ENCODE results near the gene AHI1.

AHI1 gene

DNA sequence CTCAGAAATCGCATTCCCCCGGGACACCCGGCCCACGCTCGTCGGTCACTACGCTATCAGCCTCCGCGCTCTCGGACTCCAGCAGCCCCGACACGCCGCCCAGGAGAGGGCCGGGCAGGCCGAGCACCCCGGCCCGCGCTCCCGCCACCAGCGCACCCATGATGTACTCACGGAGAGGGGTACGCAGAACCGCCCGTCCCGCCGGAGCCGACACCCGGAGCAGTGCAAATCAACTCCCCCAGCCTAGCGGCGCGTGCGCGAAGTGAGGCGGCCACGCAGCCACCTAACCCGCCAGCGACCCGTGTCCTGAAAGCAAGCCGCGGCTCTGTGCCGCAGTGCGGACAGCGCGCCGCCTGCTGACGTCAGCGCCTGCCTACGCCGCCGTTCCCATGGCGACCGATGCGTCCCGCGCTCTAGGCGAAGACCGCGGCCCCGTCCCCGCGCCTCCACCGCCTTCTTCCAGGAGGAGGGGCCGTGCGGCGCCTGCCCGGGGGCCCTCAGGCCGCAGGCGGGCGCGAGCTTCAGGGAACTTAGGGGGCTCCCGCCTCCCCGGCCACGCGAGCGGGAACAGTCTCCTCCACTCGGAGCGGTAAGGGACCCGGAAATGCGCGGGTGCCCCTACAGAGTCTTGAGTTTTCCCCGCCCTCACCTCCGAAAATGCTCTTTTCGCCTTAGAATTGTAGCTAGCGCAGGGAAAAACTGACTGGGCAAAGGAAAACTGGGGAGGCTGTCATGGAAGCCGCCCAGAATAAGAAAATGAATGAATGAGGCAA, at the start of gene AHI1:
Gene AHI1 (minus strand): TSS at position 329 of the 773 bp plus-strand sequence. CDS start 5,503 bp downstream, outside the sequence.
- peak; percentile 75 for DNase-seq

DNA sequence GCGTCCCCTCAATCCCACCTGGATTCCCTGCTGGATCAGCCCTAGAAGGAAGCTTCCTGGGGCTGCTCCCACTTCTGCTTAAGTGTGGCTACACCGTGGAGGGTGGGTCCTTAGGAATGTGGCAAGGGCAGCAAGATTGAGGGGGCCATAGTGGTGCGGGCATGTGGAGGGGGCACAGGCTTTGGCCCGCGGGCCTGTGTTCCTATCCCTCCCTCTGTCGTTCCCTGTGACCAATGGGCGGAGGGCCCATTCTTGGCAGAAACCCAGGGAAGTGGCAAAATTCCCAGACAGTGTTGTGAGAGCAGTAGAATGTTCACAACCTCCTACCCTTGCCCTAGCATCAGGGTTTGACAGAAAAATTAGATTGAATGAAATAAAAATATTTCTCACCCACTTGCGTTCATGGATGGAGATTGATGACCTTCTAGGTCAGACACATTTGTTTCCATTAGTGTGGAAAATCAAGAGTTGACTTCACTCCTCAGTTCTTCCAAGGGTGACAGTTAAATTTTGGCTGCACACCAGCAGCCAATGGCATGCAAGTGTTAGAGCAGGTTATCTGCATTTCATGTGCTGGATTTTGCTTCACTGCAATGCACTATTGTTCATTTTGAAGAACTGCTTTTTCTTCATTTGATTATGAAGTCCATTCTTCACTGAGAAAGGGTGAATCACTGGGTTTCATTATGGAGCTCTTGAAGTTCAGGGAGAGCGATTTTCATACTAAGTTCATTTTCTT, 49.3 kb upstream of the AHI1 start:
- no peak for DNase-seq

DNA sequence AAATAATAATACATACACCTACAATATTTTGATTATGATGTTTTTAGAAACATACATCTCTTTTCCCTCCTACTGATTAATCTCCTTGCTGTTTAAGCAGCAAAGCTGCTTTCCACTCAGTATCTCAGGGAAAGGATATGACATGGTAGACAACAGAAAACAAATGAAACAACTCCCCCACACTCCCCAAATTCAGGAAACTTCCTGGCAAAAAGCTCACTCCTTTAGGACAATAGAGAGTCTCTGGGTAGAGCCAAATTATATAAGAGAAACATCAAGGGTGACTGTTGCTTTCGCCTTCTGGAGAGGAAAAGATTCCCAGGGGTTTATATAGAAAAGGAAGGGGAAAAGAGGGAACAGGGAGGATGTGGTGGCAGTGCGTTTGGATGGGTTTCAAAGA, 48.7 kb upstream of the AHI1 start:
- no peak for DNase-seq

DNA sequence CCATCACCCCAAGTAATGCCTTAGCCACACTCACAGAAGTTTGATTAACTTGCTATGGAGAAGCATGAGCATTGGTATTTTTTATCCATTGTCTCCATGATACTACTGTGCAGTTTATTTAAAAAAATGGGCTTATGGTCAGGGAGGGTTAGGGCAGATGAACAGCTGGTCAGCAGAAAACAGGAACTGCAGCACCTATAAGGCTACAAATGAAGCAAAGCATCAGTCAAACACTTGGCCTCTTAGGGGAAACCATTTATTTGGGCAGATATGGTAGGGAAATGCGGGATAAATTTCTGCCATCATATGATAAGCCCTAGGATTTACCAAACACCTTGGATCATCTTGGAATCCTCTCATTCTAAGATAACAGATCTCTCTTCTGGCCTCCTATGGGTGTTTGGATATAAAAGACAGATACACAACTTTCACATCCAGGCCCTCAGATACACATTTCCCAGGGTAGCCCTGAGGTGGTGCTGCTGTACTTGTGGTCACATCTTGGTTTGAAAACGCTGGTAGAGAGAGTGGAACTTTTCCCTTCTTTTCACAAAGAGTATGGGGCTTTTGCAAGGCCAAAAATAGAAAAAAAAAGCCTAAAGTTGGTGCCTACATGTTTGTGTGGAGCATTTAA, 42.8 kb upstream of the AHI1 start:
- DNase-seq, result no peak

DNA sequence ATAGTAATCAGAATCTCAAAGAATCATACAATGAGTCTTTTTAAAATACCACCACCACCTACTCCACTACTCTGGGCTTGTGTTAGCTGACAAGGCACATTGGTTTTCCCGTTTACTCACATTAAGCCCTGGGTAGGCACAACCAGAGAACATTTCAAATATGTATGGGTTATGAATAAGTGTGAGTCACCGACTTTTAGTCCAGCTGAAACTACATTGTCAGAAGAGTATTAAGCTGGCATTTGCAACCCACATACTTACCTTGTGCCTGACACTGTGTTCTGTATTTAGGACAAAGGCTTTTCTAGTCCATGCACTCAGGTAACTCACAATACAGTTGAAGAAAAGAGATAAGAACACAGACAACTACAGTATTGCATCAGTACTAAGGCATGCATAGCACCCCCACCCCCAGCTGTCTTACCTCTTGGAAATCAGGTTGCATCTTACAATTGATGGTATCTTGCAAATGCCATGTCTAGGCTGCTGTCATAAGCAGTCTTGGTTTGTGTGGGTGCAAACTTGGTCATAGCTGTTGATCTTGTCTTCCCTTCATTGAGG, 40.3 kb upstream of the AHI1 start:
- DNase-seq, result no peak

DNA sequence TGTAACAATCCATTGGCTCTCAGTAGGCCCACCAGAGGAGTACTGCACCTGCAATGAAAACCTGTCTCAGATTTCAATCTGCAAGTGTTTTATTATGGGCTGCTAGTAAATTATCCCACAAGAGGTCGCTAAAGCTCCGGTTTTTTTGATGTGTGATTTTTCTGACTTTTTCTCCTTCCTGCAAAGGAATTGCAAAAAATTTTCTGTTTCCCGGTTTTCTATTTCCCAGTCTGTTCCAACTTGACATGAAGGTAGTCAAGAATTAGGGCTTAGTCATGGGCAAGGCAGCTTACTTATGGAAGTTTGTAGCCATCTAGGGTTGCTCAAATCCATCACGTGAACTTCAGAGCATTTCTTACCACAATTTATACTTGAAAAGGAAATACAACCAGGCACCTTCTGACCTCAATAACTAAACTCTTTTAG, 38.5 kb upstream of the AHI1 start:
- DNase-seq, result peak; percentile 68

DNA sequence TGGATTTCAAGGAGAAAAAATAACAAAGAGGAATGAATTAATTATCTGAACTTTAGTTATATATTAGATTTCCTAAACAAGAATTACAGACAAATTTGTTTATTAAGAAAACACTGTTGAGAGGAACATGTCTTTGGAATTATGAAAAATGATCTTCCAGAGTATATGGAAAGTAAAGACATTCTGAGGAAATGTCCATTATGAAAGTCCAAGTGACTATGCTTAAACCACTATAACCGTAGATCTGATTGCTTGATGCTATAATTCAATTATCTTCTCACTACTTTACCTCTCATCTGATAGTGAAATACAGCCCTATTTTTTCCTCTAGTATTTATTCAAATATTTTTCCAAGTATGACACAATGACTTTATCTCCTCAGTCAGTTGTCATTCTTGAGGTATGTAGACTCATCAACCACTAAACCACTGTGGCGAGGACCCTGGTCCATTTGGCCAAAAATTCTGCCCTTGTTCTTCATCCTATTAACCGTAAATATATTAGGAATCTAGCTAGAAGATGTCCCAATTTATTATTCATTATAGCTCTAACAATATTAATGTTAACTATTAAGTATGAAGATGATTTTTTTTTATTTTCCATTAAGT, 37.3 kb upstream of the AHI1 start:
- DNase-seq, result no peak

DNA sequence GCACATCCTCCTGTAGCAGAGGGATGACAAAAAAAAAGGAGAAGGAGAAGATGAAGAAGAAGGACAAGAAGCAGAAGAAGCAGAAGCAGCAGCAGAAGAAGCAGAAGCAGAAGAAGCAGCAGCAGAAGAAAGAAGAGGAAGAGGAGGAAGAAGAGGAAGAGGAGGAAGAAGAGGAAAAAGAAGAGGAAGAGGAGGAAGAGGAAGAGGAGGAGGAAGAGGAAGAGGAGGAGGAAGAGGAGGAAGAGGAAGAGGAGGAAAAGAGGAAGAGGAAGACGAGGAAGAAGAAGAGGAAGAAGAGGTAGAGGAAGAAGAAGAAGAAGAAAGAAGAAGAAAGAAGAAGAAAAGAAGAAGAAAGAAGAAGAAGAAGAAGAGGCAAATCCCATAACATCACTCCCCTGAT, 35.0 kb upstream of the AHI1 start:
- no peak for DNase-seq

DNA sequence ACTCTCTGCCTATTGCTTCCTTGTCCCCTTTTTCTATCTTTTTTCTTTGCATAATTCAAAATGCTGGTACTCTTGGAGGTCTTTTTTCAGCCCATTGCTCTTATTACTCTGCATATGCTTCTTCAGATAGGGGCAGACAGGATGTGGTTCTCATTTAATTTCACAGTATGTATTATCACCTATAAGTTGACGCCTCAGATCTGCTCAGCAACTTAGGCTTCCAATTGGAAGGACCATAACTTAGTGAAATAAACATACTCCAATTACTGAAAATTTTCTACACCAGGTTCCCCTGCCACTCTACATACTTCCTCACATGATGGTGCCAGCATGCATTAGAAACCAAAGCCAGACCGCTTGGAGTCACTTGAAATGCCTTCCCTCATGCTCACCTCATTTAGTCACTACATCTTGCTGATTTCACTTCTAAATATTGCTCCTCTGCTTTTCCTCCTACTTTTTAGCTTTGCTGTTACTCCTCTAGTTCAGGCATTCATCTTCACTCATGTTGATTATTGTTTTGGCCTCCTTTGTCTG, 34.5 kb upstream of the AHI1 start:
- DNase-seq, result no peak

DNA sequence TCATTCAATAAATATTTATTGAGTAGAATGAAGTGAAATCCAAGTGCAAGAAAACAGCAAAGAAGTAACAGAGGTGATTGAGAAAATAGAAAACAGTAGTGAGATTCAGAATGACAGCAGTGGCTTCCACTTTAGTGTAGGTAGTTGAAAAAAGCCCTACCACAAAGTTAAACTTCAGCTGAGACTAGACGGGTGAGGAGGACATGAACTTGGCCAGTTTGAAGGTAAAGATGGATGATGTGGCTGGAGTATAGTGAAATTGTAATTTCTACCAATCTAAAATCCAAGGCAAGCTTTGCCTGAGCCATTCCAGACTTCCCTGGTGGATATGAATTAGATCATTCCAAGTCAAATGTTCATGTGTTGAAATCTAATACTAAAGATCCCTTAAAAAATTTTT, 32.6 kb upstream of the AHI1 start:
- no peak for DNase-seq

DNA sequence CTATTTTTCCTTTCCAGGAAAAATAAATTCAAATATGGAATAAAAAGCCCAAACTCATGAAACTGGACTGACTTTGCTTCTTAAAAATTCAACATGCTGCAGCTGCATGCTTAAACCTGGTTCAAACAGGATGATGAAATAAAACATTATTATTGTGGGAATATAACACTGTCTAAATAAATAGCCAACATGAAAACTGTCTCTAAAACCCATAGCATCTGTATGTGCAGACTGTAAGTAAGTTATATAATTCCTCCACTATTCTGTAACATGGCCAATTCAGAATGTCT, 30.4 kb upstream of the AHI1 start:
- no peak for DNase-seq

DNA sequence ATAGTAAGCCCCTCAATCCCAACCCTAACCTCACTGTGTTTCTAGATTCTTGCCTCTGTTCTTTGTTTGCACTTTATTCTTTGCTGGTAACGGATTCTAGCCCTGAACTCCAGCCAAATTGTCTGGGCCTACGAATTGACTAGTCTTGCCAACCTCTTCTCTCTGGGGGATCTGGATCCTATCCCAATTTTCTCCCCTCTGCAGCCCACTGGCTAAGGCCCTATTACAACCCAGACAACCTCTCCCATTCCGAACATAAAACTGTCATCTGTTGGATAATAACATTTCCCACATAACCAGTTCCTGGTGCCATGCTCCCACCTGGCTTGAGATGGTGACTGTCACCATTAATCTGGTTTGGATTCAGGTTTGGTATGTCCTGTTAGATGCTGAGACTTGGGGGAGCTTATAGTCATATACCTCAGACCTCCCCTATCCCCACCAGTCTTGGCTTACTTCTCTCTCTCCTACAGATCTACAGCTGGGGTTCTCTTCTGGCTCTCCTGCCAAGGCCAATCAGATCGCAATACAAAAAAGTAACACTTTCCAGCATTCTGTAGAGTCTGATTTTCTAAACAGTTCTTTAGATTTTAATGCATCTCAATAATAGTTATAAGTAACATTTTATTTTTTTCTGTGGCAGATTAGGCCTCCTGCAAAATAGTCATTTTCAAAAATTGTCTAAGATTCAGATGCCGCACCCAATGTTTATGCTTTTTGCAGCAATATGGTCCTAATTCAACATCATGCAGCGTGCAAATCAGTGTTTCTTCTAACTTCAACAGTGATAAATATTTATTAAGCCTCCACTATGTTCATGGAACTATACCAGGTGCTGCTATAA, 29.8 kb upstream of the AHI1 start:
- no peak for DNase-seq

DNA sequence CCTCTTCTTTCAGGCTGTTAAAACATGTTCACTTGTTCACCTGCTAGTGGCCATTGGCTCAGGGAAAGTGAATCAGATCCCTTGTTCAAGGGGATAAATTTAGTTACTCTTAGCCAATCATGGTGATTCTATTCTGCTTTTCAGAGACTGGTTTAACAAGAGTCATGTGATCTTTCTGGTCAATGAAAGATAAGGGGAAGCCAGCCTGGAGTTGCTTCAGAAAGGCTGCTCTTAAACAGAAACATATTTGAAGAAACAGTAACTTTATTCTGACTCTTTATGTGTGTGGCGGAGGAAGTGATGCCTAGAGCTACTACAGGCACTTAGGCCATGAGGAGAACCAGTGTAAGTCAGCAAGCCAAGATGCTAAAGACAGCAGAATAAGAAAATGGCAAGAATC, 28.1 kb upstream of the AHI1 start:
- DNase-seq, result no peak

DNA sequence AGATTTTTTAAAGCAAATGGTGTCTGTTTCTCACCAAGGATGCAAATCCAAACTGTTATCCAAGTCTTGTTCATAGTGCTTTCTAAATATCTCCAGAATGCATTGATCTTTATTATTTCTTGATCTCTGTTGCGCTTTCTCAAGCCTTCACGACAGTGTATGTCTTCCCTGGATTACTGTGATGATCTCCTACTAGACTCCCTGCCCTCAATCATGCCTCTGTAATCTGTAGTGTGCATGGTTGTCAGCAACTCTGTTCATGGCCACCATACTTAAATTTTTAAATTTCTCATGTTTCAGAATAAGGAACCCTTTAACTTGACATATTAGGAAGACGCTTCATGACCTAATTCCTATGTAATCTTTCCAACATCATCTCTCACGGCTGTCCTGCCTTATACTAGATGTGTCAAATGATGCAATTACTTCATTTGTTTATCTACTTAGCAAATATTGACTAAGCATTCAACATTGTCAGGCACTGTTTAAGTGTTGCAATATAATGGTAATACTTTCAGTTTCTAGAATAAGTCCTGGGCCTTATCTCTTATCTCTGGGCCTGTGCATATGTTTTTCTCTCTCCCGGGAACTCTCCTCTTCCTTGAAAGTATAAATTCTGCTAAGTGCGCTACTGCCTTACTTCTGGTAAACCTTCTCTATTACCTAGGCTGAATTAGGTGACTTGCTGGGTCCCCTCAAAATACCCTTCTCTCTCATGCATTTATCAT, 25.6 kb upstream of the AHI1 start:
- DNase-seq, result no peak

DNA sequence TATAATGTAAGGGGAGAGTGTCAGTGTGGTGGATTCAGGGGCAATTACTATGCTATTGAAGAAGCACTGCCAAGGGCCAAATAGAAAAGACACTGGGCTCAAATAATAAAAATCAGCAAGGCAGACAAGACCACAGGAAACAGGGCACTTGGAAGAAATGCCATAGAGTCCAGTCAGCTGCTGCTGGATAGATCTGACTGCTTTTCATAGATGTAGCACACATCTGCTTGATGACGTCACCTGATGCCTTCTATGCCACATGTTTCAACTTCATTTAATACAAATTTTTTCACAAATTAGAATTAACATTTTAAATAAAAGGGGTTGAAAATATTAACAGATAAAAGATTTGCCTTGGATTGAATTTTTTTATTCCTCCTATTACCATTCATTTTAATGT, 23.9 kb upstream of the AHI1 start:
- DNase-seq, result no peak

DNA sequence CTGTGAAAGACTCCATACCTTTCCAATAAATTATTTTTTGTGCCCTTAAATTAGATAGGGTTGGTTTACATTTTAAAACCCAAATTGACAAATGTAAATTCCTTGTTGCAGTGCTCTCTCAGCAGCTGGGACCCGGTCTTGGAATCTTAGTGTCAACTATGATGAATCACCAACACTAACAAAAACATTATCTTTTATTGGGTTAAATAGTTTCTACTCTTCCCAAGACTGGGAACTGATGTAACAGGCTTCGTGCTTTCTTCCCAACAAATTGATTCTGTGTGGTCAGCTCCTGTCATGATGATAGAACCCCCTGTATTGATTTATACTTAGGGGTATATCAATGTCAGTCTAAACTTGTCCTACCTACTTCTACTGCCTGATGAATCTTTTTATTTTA, 23.2 kb upstream of the AHI1 start:
- no peak for DNase-seq

DNA sequence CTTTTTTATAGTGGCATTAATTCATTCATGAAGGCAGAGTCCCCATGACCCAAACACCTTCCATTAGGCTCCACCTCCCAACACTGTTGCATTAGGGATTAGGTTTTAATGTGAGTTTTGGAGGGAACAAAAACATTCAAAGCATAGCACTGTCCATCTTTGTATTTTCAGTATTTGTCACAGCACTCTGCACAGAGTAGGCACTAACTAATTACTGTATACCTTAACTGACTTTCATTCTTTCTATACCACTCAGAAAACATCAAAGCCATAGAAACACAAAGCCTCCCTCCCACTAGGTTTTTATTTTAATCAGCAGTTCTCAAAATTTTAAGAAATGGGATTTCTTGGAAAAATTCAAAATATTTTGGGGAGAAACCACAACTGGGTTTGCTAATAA, 21.8 kb upstream of the AHI1 start:
- DNase-seq, result no peak

DNA sequence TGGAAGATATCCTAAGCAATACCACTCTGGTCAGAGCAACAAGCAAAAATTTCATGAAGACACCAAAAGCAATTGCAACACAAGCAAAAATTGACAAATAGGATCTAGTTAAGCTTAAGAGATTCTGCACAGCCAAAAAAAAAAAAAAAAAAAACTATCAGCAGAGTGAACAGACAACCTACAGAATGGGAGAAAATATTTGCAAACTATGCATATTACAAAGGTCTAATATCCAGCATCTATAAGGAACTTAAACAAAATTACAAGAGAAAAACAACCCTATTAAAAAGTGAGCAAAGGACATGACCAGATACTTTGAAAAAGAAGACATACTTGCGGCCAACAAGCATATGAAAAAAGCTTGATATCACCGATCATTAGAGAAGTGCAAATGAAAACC, 20.0 kb upstream of the AHI1 start:
- DNase-seq, result no peak

DNA sequence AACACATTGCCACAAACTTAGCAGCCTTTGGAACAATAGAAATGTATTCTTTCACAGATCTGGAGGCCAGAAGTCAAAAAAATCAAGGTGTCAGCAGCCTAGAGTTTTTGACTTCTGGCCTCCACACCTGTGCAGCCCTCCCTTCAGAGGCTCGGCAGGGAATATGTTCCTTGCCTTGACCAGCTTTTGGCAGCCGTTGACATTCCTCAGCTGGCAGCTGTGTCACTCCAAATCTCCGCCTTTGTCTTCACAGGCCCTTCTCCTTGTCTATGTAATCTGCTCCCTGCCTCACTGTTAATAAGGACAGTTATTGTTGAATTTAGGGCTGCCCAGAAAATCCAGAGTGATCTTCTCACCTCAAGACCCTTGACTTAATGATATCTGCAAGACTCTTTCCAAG, 17.2 kb upstream of the AHI1 start:
- DNase-seq, result no peak

DNA sequence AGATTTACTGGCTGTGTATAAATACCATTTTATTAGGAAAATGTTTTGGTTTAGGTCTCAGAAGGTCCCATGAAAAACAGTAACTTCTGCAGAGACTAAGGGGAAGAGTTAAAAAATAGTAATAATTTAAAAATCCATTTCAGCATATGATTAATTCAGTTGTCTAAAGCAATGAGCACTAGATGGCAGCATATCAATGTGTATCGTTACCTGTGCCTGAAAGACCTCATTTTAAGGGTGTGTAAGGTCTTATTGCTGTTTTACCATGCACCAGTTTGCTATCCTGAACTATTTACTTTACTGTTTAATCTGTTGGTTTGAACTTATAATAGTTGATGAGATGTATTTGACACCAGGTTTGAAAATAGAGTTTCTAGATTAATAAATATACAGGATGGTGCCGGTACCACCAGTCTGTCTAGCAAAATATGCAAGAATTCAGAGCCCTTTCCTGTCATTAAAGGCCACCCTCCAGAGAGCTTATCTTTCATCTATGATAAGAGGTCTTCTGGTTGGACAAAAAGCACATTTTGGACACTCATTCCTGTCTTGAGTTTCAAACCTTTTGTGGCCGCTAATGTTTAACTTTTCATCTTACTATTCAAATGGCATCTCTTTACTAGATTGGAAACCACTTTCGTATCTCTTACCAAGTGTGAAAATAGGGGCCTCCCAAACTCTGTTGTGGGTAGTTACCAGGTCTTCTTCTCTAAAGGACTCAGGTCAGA, 8.9 kb upstream of the AHI1 start:
- DNase-seq, result peak; percentile 77

DNA sequence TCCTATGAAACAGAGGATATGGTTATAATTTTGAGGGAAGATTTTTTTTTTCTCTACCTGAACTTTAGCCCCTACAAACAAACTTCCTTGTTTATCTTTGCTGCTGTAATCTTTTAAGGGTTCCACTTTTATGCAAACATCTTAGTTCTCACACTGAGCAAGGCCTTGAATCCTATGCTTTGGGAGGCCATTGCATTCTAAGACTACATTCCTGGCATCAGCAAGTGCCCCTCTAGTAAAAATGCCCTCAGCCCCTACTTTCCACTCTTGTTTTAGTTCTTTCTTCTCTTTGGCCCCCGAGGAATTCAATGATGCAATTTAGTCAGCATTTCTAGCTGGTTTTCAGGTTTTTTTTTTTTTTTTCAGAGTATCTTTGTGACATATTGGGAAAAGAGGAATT, 8.1 kb upstream of the AHI1 start:
- no peak for DNase-seq
